Thoracic aorta (tissue), 2 donors: ENCODE data around the gene ARHGAP6. TPM values are rescaled to one million over a fixed set of nuclear protein-coding genes. Genes with fewer than 3 reads are reported as not detected.
"Not testable (repeated sequence)": the region's sequence is repeated elsewhere in the genome, so short reads cannot be mapped to it uniquely, and the experiment has no call there.

ENCODE experiments used
- ATAC-seq: fragments of 150-250 bp; one replicate; pipeline ENCODE4 v1.8.0; 2017; ENCODE audit warnings: low read depth; ENCODE audit not compliant: insufficient number of reproducible peaks, low FRiP score
- DNase-seq: peaks from one replicate; pipeline ENCODE4 v3.0.0-alpha.2; 2020; ENCODE audit warnings: low spot score
- H3K27ac ChIP-seq, 2 donors: fragments of 200-600 bp; sonication (generic); 1 replicate in 1 of 2; 2 replicates in 1 of 2; pipeline ENCODE4 v1.5.1; 2016; ENCODE audit warnings: mild to moderate bottlenecking in 2 of 2, moderate library complexity in 2 of 2
- H3K27me3 ChIP-seq: fragments of 200-600 bp; sonication (generic); replicated peaks from 2 replicates; pipeline ENCODE4 v1.6.0; 2016; ENCODE audit warnings: mild to moderate bottlenecking; ENCODE audit not compliant: insufficient read depth
- H3K36me3 ChIP-seq: fragments of 200-600 bp; sonication (generic); one replicate; pipeline ENCODE4 v1.5.1; 2016
- H3K4me1 ChIP-seq, 2 donors: fragments of 200-600 bp; sonication (generic); 1 replicate in 1 of 2; 2 replicates in 1 of 2; pipeline versions ENCODE4 v1.5.1 to v1.6.0; 2016; ENCODE audit warnings: low read depth in 2 of 2, mild to moderate bottlenecking in 1 of 2; ENCODE audit not compliant: control insufficient read depth in 1 of 2
- H3K4me3 ChIP-seq: fragments of 200-600 bp; sonication (generic); 2 replicates; pipeline ENCODE4 v1.5.1; 2016; ENCODE audit warnings: mild to moderate bottlenecking
- H3K9me3 ChIP-seq: fragments of 200-600 bp; sonication (generic); 2 replicates; pipeline ENCODE4 v1.5.1; 2016
- total RNA-seq, 2 donors: library from RNA; depleted of rRNA; stranded (reverse); fragments of >200 nt; gene quantifications; one replicate each; pipeline versions ENCODE4 v1.1.0 to v1.2.3, GENCODE V29; 2016
- TF ChIP-seq, protein P1 (sequence below): fragments of 200-600 bp; sonication (generic); IDR thresholded peaks from one replicate; pipeline ENCODE4 v1.5.1; 2019; ENCODE audit warnings: antibody characterized with exemption

Gene ARHGAP6
- total RNA-seq, 2 donors from 2014 or later = 14.6 to 22.3 TPM

GRCh38 chrX:11365426-11365825 is 300.3 kb downstream of the ARHGAP6 start:
- ATAC-seq (no peak), DNase-seq (no peak)
- Histone ChIP-seq H3K27ac (no peak overlapping the region), H3K4me1 (no peaks in the 10 kb centered on the region), H3K27me3 (no peaks in the 10 kb centered on the region), H3K36me3 (no peaks in the 10 kb centered on the region), H3K9me3 (no peaks in the 10 kb centered on the region), H3K4me3 (no peak overlapping the region)
- TF ChIP-seq, protein P1, sequence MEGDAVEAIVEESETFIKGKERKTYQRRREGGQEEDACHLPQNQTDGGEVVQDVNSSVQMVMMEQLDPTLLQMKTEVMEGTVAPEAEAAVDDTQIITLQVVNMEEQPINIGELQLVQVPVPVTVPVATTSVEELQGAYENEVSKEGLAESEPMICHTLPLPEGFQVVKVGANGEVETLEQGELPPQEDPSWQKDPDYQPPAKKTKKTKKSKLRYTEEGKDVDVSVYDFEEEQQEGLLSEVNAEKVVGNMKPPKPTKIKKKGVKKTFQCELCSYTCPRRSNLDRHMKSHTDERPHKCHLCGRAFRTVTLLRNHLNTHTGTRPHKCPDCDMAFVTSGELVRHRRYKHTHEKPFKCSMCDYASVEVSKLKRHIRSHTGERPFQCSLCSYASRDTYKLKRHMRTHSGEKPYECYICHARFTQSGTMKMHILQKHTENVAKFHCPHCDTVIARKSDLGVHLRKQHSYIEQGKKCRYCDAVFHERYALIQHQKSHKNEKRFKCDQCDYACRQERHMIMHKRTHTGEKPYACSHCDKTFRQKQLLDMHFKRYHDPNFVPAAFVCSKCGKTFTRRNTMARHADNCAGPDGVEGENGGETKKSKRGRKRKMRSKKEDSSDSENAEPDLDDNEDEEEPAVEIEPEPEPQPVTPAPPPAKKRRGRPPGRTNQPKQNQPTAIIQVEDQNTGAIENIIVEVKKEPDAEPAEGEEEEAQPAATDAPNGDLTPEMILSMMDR = no peak

GRCh38 chrX:11364835-11365234 is 300.9 kb downstream of the ARHGAP6 start:
- Histone ChIP-seq H3K27me3 (no peaks in the 10 kb centered on the region), H3K36me3 (no peaks in the 10 kb centered on the region), H3K27ac (no peak overlapping the region), H3K4me3 (no peak overlapping the region), H3K4me1 (no peaks in the 10 kb centered on the region), H3K9me3 (no peaks in the 10 kb centered on the region)
- DNase-seq (no peak), ATAC-seq (no peak)
- TF ChIP-seq, protein P1 = no peak

DNA sequence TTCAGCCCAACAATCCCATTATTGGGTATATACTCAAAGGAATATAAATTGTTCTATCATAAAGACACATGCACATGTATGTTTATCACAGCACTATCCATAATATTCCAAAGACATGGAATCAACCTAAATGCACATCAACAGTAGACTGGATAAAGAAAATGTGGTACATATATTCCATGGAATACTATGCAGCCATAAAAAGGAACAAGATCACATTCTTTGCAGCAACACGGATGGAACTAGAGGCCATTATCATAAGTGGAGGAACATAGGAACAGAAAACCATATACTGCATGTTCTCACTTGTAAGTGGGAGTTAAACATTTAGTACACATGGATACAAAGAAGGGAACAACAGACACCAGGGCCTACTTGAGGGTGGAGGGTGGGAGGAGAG is 301.9 kb downstream of the ARHGAP6 start:
- not testable (repeated sequence) for H3K4me3 ChIP-seq, H3K36me3 ChIP-seq, H3K27ac ChIP-seq, H3K27me3 ChIP-seq, H3K9me3 ChIP-seq, ATAC-seq, H3K4me1 ChIP-seq, DNase-seq

- no peak for ATAC-seq
- TF ChIP-seq, protein P1 = no peak
- no peak for DNase-seq
- Histone ChIP-seq H3K9me3 (no peaks in the 10 kb centered on the region), H3K27me3 (no peaks in the 10 kb centered on the region), H3K27ac (no peak overlapping the region), H3K36me3 (no peaks in the 10 kb centered on the region), H3K4me1 (no peaks in the 10 kb centered on the region), H3K4me3 (no peak overlapping the region)
Observed at GRCh38 chrX:11363069-11363594, 302.6 kb downstream of the ARHGAP6 start.

DNA sequence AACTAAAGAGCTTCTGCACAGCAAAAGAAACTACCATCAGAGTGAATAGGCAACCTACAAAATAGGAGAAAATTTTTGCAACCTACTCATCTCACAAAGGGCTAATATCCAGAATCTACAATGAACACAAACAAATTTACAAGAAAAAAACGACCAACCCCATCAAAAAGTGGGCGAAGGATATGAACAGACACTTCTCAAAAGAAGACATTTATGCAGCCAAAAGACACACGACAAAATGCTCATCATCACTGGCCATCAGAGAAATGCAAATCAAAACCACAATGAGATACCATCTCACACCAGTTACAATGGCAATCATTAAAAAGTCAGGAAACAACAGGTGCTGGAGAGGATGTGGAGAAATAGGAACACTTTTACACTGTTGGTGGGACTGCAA is 304.1 kb downstream of the ARHGAP6 start:
- not testable (repeated sequence) for H3K9me3 ChIP-seq, ATAC-seq, H3K36me3 ChIP-seq, H3K27me3 ChIP-seq, DNase-seq, H3K4me1 ChIP-seq, H3K27ac ChIP-seq, H3K4me3 ChIP-seq

DNA sequence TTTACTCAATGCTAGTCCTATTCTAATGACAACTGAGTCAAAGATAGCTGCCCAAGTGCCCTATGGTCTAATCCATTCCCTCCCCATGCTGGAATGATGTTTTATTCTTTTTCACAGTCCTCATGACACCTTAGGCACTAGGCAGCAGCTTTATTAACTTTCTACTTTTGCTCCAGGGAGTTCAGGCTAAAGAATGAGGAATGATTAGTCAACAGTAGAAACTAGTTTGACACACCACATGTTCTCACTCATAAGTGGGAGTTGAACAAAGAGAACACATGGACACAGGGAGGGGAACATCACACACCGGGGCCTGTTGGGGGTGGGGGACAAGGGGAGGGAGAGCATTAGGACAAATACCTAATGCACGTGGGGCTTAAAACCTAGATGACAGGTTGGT is 309.8 kb downstream of the ARHGAP6 start:
- ATAC-seq, DNase-seq, H3K9me3 ChIP-seq, H3K36me3 ChIP-seq, H3K27me3 ChIP-seq, H3K27ac ChIP-seq, H3K4me3 ChIP-seq: not testable (repeated sequence)
- peaks cover 0 to 27% of the 10 kb centered on the region in 2 donors for H3K4me1 ChIP-seq
